Measurements from ENCODE around the gene SCG5.
A peak's percentile ranks its signal among the peaks of the same experiment; 100 is the strongest.

Gene SCG5

GRCh38 chr15:32651229-32651837 is 9.8 kb downstream of the SCG5 start:
- H3K4me1 Mint-ChIP-seq (ENCODE audit: low read depth): peaks cover 8% of the 10 kb centered on the region
- H3K9me3 Mint-ChIP-seq: no peaks in the 10 kb centered on the region
- no peak overlapping the region for H3K4me3 Mint-ChIP-seq
- H3K36me3 Mint-ChIP-seq (ENCODE audit: low read depth): peaks cover 42% of the 10 kb centered on the region
- no peaks in the 10 kb centered on the region for H3K27me3 Mint-ChIP-seq (ENCODE audit: low read depth)
- H3K27ac Mint-ChIP-seq: peak overlapping the region; percentile 35

GRCh38 chr15:32652178-32652577 is 10.7 kb downstream of the SCG5 start:
- Mint-ChIP-seq H3K36me3 (ENCODE audit: low read depth) (peaks cover 42% of the 10 kb centered on the region), H3K27me3 (ENCODE audit: low read depth) (no peaks in the 10 kb centered on the region), H3K4me1 (ENCODE audit: low read depth) (peaks cover 12% of the 10 kb centered on the region), H3K4me3 (no peak overlapping the region), H3K9me3 (no peaks in the 10 kb centered on the region), H3K27ac (no peak overlapping the region)

GRCh38 chr15:32656091-32656490 is 14.6 kb downstream of the SCG5 start:
- Mint-ChIP-seq H3K9me3 (no peaks in the 10 kb centered on the region), H3K36me3 (ENCODE audit: low read depth) (peaks cover 32% of the 10 kb centered on the region), H3K4me1 (ENCODE audit: low read depth) (peaks cover 20% of the 10 kb centered on the region), H3K27ac (no peak overlapping the region), H3K4me3 (no peak overlapping the region), H3K27me3 (ENCODE audit: low read depth) (no peaks in the 10 kb centered on the region)

GRCh38 chr15:32656496-32656895 is 15.0 kb downstream of the SCG5 start:
- H3K27ac Mint-ChIP-seq: no peak overlapping the region
- peaks cover 28% of the 10 kb centered on the region for H3K36me3 Mint-ChIP-seq (ENCODE audit: low read depth)

GRCh38 chr15:32657198-32657883 is 15.8 kb downstream of the SCG5 start:
- Mint-ChIP-seq H3K4me1 (ENCODE audit: low read depth) (peaks cover 13% of the 10 kb centered on the region), H3K9me3 (no peaks in the 10 kb centered on the region), H3K27ac (peak overlapping the region; percentile 55), H3K36me3 (ENCODE audit: low read depth) (peaks cover 21% of the 10 kb centered on the region), H3K27me3 (ENCODE audit: low read depth) (no peaks in the 10 kb centered on the region), H3K4me3 (peak overlapping the region; percentile 22)

More at GRCh38 chr15:32656496-32656895, 15.0 kb downstream of the SCG5 start:
- peaks cover 18% of the 10 kb centered on the region for H3K4me1 Mint-ChIP-seq (ENCODE audit: low read depth)
- no peak overlapping the region for H3K4me3 Mint-ChIP-seq
- H3K9me3 Mint-ChIP-seq: no peaks in the 10 kb centered on the region
- no peaks in the 10 kb centered on the region for H3K27me3 Mint-ChIP-seq (ENCODE audit: low read depth)

- Mint-ChIP-seq H3K4me1 (ENCODE audit: low read depth) (peaks cover 16% of the 10 kb centered on the region), H3K36me3 (ENCODE audit: low read depth) (peaks cover 21% of the 10 kb centered on the region), H3K4me3 (no peak overlapping the region)
Observed at GRCh38 chr15:32657941-32658340, 16.4 kb downstream of the SCG5 start.

GRCh38 chr15:32659340-32660155 is 18.0 kb downstream of the SCG5 start:
- Mint-ChIP-seq H3K36me3 (ENCODE audit: low read depth) (peaks cover 14% of the 10 kb centered on the region), H3K4me1 (ENCODE audit: low read depth) (peaks cover 16% of the 10 kb centered on the region), H3K27ac (no peak overlapping the region), H3K4me3 (no peak overlapping the region), H3K27me3 (ENCODE audit: low read depth) (no peaks in the 10 kb centered on the region), H3K9me3 (no peaks in the 10 kb centered on the region)

More at GRCh38 chr15:32657941-32658340, 16.4 kb downstream of the SCG5 start:
- peak overlapping the region; percentile 55 for H3K27ac Mint-ChIP-seq
- no peaks in the 10 kb centered on the region for H3K9me3 Mint-ChIP-seq
- H3K27me3 Mint-ChIP-seq (ENCODE audit: low read depth): no peaks in the 10 kb centered on the region

GRCh38 chr15:32663671-32664070 is 22.2 kb downstream of the SCG5 start:
- Mint-ChIP-seq H3K9me3 (no peaks in the 10 kb centered on the region), H3K4me1 (ENCODE audit: low read depth) (peaks cover 3% of the 10 kb centered on the region), H3K36me3 (ENCODE audit: low read depth) (peaks cover 4% of the 10 kb centered on the region), H3K27me3 (ENCODE audit: low read depth) (no peaks in the 10 kb centered on the region), H3K4me3 (no peak overlapping the region), H3K27ac (no peak overlapping the region)

GRCh38 chr15:32664796-32665195 is 23.3 kb downstream of the SCG5 start:
- Mint-ChIP-seq H3K4me1 (ENCODE audit: low read depth) (peaks cover 3% of the 10 kb centered on the region), H3K9me3 (no peaks in the 10 kb centered on the region), H3K27me3 (ENCODE audit: low read depth) (no peaks in the 10 kb centered on the region), H3K27ac (no peak overlapping the region), H3K36me3 (ENCODE audit: low read depth) (peaks cover 3% of the 10 kb centered on the region), H3K4me3 (no peak overlapping the region)

GRCh38 chr15:32667321-32667720 is 25.8 kb downstream of the SCG5 start:
- H3K9me3 Mint-ChIP-seq: no peaks in the 10 kb centered on the region
- no peaks in the 10 kb centered on the region for H3K27me3 Mint-ChIP-seq (ENCODE audit: low read depth)
- H3K4me3 Mint-ChIP-seq: no peak overlapping the region
- H3K4me1 Mint-ChIP-seq (ENCODE audit: low read depth): peaks cover 3% of the 10 kb centered on the region
- H3K27ac Mint-ChIP-seq: no peak overlapping the region
- peaks cover 2% of the 10 kb centered on the region for H3K36me3 Mint-ChIP-seq (ENCODE audit: low read depth)

- Mint-ChIP-seq H3K27ac (no peak overlapping the region), H3K4me3 (no peak overlapping the region), H3K27me3 (ENCODE audit: low read depth) (no peaks in the 10 kb centered on the region), H3K9me3 (no peaks in the 10 kb centered on the region), H3K4me1 (ENCODE audit: low read depth) (no peaks in the 10 kb centered on the region), H3K36me3 (ENCODE audit: low read depth) (no peaks in the 10 kb centered on the region)
Observed at GRCh38 chr15:32668942-32669341, 27.4 kb downstream of the SCG5 start.

- Mint-ChIP-seq H3K36me3 (ENCODE audit: low read depth) (no peaks in the 10 kb centered on the region), H3K9me3 (no peaks in the 10 kb centered on the region), H3K27me3 (ENCODE audit: low read depth) (no peaks in the 10 kb centered on the region), H3K27ac (no peak overlapping the region), H3K4me1 (ENCODE audit: low read depth) (no peaks in the 10 kb centered on the region), H3K4me3 (no peak overlapping the region)
Observed at GRCh38 chr15:32669896-32670611, 28.5 kb downstream of the SCG5 start.

- Mint-ChIP-seq H3K36me3 (ENCODE audit: low read depth) (no peaks in the 10 kb centered on the region), H3K4me3 (no peak overlapping the region), H3K27me3 (ENCODE audit: low read depth) (no peaks in the 10 kb centered on the region), H3K27ac (no peak overlapping the region), H3K4me1 (ENCODE audit: low read depth) (no peaks in the 10 kb centered on the region), H3K9me3 (no peaks in the 10 kb centered on the region)
Observed at GRCh38 chr15:32670623-32671022, 29.1 kb downstream of the SCG5 start.

Data from T-helper 1 cell treated with Interleukin-12 subunit alpha and Interleukin-12 subunit beta and Interleukin-4 antibody, amounts not matched to agents 30 μg/mL and 1 μg/mL, for 36 hours (primary cell).